NCI-H146 (cell line): ENCODE data around the gene ZNF385B.
A peak's percentile ranks its signal among the peaks of the same experiment; 100 is the strongest.

Source experiments
- DNase-seq: peaks from one replicate; lab custom pipeline; 2025; lab: John Stamatoyannopoulos, UW

ZNF385B gene

DNA sequence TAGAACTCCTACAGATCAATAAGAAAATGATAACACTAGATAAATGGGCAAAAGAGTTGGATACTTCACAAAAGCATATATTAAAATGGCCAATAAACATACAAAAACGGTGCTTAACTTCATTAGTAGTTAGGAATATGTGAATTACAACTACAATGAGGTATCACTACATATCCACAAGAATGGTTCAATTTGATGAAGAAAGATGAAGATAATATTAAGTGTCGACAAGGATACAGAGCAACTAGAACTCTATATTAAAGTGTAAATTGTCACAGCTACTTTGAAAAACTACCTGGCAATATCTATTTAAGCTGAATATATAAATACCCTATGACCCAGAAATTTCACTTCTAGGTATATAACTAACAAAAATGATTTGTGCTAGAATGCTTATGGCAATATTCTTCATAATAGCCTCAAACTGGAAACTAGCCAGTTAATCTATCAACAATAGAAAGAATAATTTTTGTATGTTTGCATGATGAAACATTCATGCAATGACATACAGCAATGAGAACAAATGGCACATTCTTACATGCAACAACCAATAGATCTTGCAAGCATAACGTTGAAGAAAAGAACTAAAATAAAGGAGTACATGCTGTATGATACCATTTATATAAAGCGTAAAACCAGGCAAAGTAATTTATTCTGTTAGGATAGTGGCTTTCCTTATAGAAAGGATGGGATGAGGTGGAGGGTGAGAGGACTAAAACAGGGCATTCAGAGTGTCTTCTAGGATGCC, 306.6 kb downstream of the ZNF385B start:
- no peak for DNase-seq

DNA sequence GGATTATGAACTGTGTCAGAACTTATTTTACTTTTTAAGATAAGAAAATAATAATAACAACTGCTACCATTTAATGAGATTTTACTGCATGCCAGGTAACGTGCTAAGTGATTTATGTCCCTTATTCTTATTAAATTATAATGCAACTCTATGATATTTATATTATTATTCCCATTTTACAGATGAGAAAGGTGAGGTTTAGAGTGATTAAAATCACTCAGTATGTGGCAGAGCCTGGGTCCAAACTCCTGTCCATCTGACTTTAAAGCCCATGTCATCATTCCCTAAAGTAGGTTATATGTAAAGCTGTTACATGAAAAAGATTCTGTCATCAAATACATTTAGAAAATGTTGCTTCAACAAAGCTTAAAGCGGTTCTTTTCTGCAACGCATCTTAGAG, 308.0 kb downstream of the ZNF385B start:
- DNase-seq: no peak

DNA sequence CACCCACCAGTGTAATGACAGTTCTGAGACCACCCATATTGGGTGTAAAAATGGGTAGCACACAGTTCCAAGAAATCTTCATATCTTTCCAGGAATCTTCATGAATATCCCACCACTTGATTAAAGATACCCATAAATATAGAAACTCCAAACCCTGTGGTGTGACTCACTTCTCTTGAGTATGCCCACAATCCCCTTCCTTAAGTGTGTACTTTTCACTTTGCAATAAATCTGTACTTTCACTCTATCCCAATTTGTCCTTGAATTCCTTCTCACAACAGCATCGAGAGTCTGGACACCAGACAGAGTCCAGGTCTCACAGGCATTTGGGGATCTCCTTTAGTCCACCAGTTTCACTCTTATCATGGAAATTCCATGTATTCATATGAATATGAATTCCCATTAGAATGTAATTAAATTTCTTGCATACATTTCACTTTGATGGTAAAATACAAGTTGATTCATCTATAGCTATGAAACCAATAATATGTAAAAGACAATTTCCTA, 309.8 kb downstream of the ZNF385B start:
- no peak for DNase-seq

DNA sequence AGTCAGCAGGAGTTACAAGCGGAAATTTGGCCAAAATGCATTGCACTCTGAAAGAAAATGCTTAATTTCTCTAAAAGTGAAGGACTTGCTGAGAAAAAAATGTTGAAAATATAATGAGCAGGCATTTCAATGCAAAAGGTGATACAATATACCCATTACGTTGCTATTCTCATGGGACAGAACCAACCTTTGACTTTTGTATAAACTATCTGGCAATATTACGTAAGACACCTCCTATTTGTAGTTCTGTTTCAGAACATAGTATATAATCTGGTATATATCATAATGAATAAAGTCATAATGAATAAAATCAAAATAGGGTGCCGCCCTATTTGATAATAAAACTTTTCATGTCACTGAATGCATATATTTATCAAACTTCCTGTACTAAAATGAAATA, 310.6 kb downstream of the ZNF385B start:
- DNase-seq: no peak

DNA sequence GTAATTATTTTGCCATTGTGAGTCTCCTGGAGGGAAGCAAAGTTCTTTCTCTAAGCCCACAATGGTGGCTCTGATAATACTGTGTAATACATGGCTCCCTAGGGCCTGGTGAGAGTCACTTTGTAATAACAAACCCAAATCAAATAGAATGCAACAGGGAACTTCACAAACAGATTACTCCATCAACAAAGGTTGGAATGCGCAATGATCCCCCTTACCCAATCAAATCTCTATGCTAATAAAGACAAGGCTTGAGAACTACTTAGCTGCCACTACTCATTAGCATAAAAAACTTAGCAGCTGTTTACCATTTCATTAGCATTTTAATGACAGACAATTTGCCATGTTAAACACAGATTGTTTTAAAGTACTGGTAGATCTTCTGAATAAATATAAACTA, 311.2 kb downstream of the ZNF385B start:
- DNase-seq: peak; percentile 15

DNA sequence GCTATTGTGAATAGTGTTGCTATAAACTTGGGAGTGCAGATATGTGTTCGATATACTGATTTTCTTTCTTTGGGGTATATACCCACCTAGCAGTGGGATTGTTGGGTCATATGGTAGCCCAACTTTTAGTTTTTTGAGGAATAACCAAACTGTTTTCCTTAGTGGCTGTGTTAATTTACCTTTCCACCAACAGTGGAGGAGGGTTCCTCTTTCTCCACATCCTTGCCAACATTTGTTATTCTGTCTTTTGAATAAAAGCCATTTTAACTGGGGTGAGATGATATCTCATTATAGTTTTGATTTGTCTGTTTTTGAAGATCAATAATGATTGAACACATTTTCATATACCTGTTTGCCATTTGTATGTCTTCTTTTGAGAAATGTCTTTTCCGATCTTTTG, 314.8 kb downstream of the ZNF385B start:
- DNase-seq: no peak

DNA sequence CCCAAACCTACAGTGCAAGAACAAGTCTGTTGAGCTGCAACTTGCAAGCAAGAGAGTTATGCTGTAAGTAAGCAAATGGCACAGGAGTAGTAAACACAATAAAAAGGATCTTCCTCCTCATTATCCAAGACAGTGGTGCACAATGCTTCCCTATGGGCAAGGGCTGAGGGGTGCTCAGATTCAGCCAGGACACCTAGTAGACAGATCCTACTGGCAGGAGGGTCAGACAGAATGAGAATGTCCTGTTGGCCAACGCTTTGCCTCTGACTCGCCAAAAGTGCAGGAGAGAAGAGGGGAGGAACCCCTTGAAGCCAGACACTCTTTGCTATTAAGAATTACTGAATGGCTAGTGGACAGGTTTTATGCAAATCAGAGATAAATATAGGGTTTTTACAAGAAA, 316.4 kb downstream of the ZNF385B start:
- no peak for DNase-seq

DNA sequence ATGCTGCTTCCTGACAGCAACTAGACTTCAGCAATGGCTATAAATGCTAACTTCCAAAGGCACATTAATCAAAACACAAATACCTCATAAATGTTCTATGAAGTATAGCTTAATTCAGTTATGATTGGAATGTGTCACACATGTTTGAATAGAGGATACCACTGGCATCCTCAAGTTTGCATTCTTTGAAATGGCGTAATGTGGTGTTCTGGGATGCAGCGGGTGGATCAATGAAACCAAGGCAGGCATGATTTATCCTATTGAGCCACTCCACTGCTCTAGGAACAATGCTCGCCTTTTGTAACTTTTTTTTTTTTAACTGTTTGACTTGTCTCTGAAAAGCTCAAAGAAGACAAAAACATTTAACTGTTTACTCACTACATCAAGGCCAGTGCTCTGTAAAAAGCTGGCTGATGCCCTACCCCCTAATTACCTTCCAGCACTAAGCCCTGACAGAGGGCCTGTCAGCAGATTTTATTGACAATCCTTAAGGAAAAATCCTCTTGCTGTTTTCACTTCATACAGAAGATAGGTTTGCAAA, 318.0 kb downstream of the ZNF385B start:
- DNase-seq: peak; percentile 72

DNA sequence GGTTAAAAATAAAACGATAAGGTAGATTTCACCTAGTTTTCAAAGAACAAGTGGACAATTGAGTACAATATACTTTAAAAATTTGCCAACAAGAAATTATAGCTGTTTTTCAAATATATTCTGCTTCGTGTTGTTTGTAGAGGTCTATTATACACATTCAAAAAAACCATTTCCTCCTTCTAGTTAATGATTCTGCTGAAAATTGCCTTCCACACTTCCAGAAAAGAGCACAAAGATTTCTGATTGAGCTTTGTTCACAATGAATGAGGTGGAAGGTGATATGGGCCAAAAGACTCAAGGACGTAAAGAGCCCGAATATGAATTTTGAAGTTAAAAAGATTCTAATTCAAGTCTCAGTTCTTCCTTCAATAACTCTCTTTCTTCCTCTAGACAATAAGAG, 319.8 kb downstream of the ZNF385B start:
- DNase-seq: no peak

DNA sequence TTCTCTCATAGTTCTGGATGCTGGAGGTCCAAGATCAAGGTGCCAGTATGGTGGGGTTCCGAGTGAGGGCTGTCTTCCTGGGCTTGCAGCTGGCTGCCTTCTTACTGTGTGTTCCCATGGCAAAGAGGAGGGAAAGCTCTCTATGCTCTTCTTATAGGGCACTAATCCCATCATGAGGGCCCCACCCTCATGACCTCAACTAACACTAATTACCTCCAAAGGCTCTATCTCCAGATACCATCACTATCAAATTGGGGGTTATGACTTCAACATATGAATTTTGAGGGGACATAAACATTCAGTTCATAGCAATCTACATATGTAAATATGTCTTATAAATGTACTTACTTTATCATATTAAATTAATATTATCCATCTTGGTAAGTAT, 322.3 kb downstream of the ZNF385B start:
- no peak for DNase-seq

DNA sequence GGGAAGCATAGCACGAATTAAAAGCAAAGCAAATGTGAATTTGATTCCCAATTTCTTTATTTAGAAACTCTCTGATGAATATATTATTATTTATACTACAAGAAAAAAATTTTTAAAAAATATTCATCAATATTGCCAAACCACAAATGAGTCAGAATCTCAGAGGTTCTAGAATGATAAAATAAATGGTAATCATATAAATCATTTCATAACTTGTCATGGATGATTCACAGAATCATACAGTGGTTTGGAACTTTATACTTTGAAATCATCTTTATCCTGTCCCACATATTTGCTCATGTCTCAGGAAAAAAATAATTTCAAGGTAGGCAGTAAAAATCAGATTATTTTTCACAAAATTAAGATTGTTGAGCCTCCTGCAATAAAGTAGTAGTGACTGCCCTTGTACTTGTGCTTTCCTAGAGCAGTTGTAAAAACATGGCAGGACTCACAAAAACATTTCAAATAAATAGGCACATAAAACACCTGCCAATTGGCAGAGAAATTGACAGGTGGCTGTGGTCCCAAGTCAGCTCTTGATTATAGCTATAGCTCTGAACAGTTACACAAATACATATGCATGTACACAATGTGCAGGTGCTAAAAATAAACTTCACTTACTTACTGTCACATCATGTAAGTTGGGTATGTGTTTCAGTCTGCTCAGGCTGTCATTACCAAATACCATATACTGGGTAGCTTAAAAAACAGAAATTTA, 322.8 kb downstream of the ZNF385B start:
- DNase-seq: no peak

DNA sequence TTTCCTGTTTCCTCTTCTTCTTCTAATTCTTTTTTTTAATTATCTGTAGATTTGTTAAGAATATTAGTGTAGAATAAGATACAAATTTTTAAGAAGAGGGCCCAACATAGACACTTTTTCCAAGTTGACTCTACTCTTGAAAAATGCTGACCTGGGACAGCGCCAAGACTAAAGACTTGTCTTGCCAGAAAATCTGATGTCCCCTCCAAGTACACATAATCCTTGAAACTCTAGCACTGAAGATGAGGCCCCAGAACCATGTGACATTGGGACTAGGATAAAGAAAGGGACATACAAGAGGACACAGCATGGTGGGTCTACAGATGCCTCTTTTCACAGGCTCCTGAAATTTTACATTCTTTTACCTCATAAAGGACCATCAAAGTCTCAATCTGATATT, 325.2 kb downstream of the ZNF385B start:
- DNase-seq: no peak

DNA sequence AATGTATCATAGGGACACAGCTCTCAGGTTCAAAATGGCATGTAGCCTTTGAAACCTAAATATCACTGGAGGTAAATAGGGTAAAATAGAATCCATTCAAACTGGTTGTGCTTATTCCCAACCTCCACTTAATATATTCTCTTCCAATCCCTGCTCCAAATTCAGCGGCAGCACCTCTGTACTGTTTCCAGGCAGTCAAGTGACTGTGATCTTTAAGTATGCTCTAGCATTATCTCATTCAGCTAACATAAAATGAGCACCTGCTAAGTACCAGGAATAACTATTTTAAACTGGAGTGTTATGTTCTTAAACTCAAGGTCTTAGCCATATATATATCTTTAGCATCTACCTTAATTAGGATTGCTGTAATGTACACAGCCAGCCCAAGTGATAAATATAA, 327.5 kb downstream of the ZNF385B start:
- DNase-seq: no peak

DNA sequence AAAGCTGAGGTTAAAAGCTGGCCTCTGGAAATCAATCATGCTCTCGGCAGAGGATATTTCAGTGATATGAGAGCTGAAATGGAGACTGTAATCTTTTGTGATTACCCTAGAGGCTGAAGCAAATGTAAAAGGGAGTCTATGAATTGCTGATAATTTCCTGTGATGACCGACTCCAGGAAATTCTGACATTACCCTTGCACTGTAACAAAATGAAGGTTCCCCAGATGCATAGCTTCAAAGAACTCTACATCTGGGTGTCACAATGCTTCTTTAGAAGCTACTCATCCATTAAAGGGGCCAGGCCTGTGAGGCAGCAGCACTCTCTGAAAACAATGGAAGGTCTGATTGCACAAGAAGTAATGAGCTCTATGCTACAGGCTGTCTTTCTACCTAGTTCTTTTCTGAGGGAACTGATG, 328.5 kb downstream of the ZNF385B start:
- DNase-seq: peak; percentile 27

DNA sequence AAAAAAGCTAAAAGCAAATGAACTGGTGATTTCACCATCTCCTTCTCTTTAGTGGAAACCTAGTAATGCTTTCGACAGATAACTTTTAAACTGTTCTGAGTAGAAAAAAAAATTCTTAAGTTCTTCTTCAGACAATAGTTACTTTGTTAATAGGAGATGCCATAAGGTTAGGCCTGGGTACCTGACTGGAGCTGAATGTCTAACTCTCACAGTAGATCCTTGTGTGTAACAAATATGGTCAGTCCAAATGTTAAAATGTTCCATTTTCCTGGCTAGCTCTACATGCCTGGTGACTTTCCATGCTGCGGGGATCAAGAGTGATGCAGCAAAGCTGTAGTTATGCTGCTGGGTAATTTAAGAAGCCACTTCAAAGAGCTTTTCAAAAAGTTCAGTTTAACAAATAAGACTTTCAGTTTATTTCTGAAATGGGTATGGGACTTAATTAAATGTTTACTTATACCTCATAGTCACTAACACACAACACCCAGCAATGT, 332.8 kb downstream of the ZNF385B start:
- DNase-seq: no peak

DNA sequence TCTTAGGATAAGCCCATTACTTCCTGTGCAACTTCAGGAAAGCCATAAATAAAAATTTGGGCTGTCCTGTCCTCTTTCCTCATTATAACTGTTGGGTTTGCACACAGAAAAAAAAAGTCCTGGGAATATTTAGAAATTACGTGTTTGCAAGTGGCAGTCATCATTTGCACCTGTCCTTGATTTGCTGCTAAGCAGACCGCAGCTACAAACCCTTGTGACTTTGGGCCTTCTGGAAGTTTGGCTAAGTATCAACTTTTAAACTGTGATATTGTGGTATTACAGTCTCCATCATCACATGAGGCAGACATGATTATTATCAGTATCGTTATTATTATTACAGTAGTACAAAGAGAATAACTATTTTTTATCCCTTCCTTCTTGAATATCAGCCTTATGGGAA, 336.1 kb downstream of the ZNF385B start:
- DNase-seq: no peak

DNA sequence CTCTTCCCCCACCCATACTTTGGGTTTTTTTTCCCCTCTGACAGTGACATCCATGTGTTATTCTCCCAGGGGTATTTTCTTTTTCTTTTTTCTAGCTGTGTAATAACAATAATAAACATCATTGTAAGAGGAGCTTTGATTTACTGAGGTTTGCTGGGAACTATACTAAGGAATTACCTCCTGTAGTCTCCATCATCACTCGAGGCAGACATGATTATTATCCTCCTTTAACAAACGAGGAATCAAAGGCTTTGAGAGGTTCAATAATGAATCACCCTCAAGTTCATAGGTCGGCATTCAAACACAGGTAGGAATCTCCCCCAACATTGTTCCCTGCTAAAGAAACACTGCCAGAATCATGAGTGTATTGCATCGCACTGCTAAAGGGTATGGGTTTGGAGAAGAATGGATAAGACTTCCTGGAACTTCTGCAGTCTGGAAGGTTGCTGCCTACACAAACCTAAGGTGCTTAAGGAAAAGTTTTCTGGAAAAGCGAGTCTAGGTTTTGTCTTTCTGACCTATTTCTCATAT, 336.5 kb downstream of the ZNF385B start:
- DNase-seq: no peak

DNA sequence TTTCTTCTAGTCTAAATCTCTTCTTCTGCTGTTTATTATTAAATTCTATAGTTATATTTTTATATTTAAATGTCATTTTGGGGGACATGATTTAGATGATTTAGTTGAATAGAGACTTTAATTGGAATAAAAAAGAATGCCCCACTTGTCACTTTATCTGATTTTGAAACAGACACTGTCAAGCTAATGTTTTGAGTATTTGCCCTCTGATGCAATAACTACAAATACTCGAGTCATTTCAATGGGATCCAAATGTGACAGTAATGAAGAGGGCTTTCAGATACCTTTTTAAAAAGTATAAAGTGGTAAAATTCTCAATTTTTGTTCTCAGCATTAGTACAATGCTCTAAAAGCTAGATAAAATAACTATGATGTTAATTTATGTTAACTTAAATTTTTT, 339.5 kb downstream of the ZNF385B start:
- DNase-seq: no peak

DNA sequence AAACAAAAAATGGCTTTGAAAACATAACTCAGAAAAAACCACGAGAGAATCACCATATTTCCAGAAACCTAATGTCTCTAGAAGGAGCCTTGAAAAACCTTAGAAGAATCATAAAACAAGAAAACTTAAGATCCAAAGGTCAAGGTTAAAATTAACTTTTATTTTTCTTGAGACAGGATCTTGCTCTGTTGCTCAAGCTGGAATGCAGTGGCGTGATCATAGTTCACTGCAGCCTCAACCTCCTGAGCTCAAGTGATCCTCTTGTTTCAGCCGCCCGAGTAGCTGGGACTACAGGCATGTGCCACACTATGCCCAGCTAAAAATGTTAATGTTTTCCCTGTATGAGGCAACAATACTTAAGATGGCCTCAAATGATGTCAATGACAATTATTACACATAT, 342.6 kb downstream of the ZNF385B start:
- no peak for DNase-seq

DNA sequence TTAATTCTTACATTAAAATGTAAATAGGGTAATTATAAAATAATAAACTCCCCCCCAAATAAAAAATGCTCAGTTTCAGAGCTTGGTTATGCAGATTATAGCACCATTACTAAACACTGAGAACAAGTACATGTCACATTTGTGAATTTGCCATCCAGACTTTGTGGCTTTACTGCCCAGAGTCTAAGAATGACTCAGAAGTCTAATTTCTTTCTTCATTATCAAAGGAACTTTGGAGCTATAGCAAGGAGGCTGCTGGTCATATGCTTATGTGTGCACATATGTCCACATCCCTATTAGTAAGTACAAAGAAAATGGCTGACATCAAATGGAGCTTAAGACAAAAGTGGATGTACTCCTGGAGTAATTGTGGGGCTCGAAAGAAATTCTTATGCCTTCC, 348.2 kb downstream of the ZNF385B start:
- DNase-seq: no peak

DNA sequence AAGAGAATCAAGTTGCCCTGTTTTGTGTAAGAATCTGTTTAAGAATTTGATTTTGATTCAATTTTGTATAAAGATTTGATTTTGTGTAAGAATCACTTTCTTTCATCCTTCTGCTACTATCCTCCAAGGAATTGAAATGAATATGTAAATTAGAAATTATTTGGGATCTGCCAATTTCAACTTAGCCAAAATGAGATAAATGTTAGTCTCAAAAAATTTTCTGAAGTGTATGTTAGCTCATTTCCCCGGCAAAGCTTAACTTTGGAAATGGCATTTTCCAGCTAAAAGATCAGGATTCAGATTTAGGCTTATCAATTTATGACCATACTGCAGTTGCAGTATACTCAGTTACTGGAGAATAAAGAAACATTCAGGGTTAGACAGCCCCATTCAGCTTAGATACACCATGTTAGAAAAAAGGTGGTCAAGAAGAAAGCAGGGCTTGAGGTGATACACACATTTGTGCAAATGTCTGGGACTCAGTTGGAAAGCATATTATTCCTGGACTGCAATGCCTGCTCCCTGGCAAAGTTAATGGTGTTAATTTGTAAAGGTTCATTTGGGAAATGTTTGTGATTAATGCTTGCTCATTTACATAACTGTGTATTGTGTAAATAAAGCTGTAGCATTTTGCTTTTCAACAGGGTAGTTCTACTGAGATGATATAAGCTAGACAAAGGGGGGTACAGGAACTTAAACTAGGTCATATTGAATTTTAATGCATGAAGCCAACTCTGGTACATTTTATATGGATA, 349.0 kb downstream of the ZNF385B start:
- DNase-seq: no peak
